ENCODE measurements around the gene CTRL.
A peak's percentile ranks its signal among the peaks of the same experiment; 100 is the strongest.
"Not testable (repeated sequence)": the region's sequence is repeated elsewhere in the genome, so short reads cannot be mapped to it uniquely, and the experiment has no call there.

The CTRL gene

GRCh38 chr16:67915831-67916723 lies 15.6 kb downstream of the CTRL start:
- DNase-seq (ENCODE audit: low read depth, low spot score), result no peak
- in situ Hi-C loops (cut with HindIII; ENCODE audit: low sequenced_read_pairs), result no loop called here
- TF ChIP-seq, protein P1, sequence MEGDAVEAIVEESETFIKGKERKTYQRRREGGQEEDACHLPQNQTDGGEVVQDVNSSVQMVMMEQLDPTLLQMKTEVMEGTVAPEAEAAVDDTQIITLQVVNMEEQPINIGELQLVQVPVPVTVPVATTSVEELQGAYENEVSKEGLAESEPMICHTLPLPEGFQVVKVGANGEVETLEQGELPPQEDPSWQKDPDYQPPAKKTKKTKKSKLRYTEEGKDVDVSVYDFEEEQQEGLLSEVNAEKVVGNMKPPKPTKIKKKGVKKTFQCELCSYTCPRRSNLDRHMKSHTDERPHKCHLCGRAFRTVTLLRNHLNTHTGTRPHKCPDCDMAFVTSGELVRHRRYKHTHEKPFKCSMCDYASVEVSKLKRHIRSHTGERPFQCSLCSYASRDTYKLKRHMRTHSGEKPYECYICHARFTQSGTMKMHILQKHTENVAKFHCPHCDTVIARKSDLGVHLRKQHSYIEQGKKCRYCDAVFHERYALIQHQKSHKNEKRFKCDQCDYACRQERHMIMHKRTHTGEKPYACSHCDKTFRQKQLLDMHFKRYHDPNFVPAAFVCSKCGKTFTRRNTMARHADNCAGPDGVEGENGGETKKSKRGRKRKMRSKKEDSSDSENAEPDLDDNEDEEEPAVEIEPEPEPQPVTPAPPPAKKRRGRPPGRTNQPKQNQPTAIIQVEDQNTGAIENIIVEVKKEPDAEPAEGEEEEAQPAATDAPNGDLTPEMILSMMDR (IDR thresholded peaks at IDR 0.05; ENCODE audit: low read depth, low read length), result no peak
- H3K4me3 ChIP-seq (ENCODE audit: low read depth, low read length), result no peak overlapping the region

GRCh38 chr16:67915496-67915769 lies 16.2 kb downstream of the CTRL start:
- H3K4me3 ChIP-seq (ENCODE audit: low read depth, low read length); DNase-seq (ENCODE audit: low read depth, low spot score); in situ Hi-C loops (cut with HindIII; ENCODE audit: low sequenced_read_pairs): not testable (repeated sequence)

- in situ Hi-C loops (cut with HindIII; ENCODE audit: low sequenced_read_pairs), result no loop called here
- H3K4me3 ChIP-seq (ENCODE audit: low read depth, low read length), result no peak overlapping the region
- DNase-seq (ENCODE audit: low read depth, low spot score), result no peak
- TF ChIP-seq, protein P1 (IDR thresholded peaks at IDR 0.05; ENCODE audit: low read depth, low read length), result no peak
Measured at GRCh38 chr16:67914758-67915495, 16.7 kb downstream of the CTRL start.

GRCh38 chr16:67910158-67910557 lies 21.5 kb downstream of the CTRL start:
- no peak overlapping the region for H3K4me3 ChIP-seq (ENCODE audit: low read depth, low read length)
- TF ChIP-seq, protein P1 (IDR thresholded peaks at IDR 0.05; ENCODE audit: low read depth, low read length), result no peak
- in situ Hi-C loops (cut with HindIII; ENCODE audit: low sequenced_read_pairs), result no loop called here
- peak; percentile 73 for DNase-seq (ENCODE audit: low read depth, low spot score)

- TF ChIP-seq, protein P1 (IDR thresholded peaks at IDR 0.05; ENCODE audit: low read depth, low read length), result no peak
- in situ Hi-C loops (cut with HindIII; ENCODE audit: low sequenced_read_pairs), result no loop called here
- DNase-seq (ENCODE audit: low read depth, low spot score), result no peak
- no peak overlapping the region for H3K4me3 ChIP-seq (ENCODE audit: low read depth, low read length)
Measured at GRCh38 chr16:67909056-67909742, 22.5 kb downstream of the CTRL start.

GRCh38 chr16:67907397-67908180 lies 24.1 kb downstream of the CTRL start:
- DNase-seq (ENCODE audit: low read depth, low spot score), result no peak
- no peak overlapping the region for H3K4me3 ChIP-seq (ENCODE audit: low read depth, low read length)
- in situ Hi-C loops (cut with HindIII; ENCODE audit: low sequenced_read_pairs), result no loop called here
- TF ChIP-seq, protein P1 (IDR thresholded peaks at IDR 0.05; ENCODE audit: low read depth, low read length), result no peak

Measured in astrocyte of the spinal cord (primary cell).